GF-D8 (cell line): ENCODE data around the gene NMUR1.

Experiments
- DNase-seq: peaks from one replicate; lab custom pipeline; 2025; lab: John Stamatoyannopoulos, UW

The NMUR1 gene

DNA sequence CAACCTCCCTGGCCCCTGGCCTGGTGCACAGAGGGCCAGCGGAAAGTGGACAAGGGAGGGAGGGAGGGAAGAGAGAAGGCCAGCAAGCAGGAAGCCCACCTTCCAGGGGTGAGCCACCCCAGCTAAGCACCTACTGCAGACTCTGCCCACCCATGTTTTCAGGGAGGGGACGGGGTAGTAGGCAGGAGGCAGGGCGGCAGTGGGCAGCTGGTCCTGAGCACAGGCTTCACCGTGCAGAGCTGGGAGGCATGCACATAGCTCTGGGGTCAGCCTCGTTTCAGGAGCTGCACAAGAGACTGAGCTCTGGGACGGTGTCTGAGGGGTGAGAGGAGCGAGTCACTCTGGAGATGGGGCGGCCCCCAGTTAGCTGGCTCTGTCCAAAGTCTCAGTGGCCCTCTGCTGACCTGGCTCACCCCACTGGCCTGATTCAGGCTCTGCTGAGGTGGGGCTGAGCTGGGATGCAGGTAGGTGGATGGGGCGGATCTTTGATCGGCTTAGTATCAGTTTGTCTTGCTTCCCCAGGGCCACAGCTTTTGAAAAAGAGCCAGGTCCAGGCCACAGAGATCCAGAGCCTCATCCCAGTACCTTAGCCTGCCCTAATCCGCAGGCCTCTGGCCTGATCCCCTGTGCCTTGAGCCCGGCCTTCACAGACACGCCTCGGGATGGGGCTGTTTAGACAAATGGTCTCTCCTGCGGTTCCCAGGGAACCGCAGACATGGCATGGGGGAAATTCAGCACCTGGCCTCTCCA is 3.7 kb downstream of the NMUR1 start:
- no peak for DNase-seq

DNA sequence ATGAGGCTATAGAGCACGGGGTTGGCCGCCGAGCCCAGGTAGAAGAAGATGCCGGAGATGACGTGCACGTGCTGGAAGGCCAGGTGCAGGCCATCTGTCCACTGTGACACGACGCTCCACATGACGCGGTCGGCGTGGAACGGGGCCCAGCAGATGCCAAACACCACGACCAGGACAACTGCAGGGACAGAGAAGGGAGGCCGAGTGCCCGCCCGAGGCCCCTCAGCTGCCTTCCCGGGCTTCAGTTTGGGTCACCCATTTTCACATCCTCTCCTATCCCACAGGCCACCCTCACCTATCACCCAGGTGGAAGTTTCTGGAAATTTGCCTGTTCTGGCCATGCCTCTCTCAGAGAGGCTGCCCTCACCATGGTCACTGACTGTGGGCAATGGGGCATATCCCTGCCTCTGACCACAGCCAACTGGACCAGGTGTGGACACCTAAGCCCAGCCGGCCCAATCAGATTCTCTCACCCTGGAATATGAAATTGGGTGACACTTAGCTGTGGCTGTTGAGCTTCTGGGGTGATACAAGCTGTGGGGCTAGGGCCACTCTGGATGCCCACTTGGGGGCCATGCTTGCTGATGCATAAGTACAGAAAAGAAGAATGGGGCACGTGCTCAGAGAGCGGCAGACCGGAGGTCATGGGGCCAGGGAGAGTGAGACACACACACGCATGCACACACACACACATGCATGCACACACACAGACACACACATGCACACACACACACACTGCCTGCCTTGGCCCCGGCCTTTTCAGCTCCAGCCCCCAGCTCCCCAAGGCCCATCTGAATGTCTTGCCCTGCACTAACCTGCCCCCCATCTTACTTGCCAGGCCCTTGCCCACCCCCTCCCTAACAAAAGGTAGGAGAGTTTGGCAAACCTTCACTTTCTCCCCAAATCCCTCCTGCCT is 4.7 kb downstream of the NMUR1 start:
- DNase-seq: no peak

DNA sequence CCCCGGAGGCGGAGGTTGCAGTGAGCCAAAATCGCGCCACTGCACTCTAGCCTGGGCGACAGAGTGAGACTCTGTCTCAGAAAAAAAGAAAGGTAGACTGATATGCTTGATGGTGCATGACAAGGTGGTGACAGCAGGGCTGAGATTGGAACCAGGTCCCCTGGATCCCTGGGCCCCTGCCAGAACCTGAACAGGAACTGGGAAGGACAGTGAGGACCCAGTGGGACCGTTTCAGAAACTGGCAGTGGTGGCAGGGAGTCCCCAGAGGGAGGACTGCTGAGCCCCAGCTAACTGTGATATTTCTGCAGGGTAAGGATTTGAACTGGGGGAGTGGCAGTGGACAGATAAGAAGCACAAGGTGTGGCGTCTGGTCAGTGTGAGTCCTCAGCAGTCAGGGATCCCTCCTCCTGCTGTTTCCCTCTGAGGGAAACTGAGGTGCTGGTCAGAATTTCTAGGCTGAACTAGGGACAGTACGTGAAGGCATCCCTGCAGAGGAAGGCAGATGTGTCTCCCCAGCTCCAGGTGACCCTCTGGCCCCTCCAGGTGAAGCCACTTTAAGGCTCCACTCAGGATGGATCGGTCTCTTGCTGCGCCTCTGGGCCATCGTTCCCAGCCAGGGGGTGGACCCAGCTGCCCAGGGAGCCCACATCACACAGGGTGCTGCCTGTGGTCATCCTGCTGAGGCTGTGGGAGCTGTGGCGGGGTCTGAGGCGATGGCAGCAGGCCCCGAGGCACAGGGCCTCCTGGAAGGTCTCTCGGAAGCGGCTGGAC is 5.6 kb downstream of the NMUR1 start:
- DNase-seq: no peak

DNA sequence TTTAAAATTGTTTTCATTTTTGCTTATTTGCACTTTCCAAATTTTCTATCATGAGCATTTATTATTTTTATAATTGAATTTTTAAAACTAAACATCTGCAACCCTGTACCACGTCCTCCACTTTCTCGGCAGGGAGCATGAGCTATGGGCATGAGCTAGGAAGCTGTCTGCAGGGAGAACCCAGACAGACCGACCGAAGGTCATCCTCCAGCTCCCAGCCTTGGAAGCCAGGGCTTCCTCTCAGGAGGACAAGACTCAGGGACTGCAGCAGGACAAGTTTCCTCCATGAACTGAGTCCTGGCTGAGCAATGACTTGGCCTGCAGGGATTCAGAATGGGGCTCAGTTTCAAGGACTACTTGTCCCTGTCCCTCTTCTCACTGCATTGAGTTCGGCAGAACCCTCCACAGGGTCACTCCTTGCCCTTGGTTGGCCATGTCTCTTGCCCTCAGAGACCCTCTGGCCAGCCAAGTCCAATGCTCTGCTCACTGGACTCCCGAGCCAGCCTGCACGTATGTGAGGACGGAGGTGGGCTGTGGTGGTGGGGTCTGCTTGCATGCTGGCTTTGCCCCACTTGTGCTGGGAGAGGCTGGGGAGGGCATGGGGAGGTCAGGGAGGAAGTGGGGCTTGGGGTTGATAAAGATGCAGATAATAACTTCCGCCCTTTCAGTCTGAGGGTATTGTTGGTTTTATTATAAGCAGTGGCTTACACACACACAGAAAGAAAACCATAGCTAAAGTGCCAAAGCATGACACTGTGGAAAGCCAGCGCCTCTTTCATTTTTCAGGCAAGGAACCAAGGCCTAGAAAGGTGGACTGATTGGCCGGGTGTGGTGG is 6.6 kb downstream of the NMUR1 start:
- peak; percentile 63 for DNase-seq

DNA sequence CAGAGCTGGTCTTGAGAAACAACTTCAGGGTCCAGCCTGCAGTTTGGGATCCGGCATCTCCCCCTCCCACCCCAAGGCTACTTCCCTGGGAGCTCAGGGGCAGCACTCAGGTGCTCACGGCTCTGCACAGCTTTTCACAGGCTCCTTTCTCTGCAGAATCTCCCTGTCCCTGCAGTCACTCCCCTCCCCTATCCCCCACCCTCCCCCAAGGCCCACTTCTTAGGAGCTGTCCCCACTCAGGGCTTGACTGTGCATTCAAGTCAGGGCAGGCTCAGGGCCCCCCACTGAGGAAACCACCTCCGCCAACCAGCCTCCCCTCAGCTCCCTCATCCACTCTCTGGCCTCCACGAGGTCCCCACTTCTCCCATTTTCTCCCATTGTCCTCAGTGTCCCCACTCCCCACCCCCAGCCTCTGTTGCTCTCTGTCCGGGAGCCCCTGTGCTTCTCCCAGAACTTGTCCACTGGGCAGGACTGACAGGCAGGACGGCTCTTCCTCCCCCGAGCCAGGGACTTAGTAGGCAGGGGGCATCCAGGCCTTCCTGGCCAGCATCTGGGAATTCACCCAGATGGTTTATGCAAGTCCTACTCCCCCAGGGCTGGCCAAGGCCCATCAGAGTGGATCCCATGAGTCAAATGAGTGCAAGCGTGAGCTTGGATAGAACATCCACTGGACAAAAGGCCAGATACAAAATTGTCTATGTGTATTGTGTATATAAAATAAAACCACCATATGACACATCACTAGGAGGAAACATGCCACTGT is 7.6 kb downstream of the NMUR1 start:
- no peak for DNase-seq

DNA sequence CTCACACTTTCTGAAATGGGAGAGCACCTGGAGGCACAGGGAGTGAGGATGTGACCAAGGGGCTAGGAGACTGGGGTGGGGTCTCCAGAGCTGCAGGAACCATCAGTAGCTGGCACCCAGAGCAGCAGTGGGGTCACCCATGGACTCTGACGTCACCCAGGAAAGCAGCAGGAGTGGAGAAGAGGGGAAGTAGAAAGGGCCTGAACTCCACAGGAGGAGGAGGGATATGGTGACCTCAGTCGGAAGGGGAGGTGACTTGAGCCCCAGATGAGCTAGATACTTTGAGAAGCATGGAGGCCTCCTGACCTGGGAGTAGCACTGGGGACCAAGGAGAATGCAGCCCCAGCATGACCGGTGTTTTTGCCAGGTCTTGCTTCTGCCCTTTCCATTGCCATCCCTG is 8.8 kb downstream of the NMUR1 start:
- DNase-seq: peak; percentile 12

DNA sequence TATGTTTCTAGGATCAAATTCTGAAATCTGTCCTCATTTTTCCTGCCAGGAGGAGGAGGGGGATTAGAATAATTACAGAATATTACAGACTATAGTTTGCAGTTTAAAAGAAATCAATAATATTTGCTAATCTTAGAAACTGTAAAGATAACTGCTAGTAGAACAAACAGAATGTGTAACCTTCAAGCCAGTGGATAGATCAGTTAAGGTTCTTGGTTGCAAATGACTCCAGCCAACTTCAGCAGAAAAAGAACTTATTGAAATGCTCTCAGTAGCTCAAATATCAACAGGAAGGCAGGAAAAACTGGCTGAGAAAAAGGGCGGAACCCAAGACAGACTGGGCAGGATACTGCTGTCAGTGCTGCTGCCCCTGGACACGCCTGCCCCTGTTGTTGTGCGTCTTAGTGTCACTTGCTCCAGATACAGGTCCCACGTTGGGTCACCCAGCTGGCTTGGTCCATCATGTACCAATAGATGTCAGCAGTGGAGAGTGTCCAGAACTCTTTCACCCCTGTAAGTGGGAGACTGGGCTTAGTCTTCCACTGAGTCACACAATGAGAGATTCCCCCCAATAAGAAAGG is 10.2 kb downstream of the NMUR1 start:
- no peak for DNase-seq

DNA sequence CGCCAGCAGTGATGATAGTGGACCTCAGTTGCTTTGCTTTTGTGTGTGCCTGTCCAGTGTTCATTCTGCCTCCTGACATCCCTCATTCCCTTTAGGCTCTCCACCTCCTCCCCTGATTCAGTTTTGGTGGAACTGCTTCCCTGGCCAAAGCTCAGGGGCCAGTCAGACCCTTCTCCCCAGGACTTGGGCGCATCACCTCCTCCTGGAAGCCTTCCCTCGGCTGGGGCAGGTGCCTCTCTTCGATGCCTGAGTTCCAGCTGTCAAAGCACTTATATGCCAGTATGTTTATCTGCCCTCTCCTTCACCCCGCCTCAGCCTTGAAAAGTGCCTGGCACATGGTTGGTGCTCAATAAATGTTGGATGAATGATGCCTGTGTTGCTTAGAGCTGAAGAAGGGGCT is 11.5 kb downstream of the NMUR1 start:
- DNase-seq: no peak

DNA sequence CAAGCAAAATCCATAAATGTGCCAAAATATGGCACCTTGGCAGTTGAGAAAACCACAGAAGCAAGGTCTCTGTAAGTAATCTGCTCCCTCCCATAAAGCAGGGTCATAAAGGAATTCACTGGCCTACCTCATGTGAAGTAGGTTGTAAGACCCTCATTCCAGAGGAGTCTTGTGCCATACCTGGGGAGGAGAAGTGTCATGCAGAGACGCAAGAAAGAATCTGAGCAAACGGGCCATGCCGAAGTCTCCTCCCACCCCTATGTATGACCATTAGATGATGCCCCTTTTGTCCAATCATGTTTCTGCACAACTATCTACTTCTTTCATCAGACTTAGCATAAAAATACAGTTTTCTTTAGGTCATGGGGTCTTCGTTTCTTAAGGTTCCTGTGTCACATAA is 14.6 kb downstream of the NMUR1 start:
- DNase-seq: peak; percentile 54

DNA sequence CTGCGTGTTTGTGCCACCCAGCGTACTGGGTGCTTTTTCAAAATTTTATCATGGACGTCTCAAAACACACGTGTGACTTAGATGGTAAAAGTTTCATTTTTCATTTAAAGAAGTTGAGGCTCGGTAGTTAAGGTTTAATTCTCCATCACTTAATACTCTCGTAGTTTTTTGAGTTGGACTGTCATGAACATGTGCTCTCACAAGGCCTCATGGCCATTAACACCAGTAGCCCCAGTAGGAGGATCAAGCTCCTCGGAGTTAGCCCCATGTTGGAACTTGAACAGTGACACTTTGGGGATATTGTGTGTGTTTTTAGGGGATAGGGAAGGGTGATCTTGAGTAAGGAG is 15.3 kb downstream of the NMUR1 start:
- no peak for DNase-seq

DNA sequence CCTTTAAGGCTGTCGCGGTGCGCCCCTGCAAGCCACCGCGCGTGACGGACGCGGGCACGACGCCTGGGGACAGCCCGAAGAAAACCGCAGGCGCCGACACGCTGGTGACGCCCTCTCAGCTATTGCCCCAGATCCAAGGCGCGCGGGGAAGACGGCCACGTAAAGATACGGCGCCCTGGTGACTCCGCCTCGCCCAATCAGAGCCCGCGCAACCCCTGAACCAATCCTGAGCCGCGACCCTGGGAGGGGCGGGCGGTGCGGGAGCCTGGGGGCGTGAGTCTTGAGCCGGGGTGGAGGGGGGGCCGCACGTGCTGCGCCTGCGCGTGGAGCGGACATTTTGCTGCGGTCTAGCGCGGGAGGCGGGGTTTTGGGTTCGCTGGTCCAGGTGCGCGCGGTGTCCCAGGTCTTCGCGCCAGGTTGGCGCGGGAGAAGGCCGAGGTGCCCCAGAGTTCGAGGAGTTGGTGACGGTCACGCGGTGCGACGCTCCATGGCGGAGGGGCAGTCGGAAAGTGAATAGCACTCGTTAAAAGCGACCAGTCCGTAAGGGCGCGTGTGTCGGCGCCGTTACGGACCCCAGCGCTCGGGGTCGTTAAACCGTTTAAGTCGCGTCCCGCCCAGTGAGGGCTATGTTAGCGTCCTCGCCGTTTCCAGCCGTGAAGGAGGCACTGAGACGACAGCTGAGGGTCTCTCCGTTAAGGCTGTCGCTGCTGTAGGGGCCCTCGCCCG is 15.9 kb downstream of the NMUR1 start:
- DNase-seq: peak; percentile 94

DNA sequence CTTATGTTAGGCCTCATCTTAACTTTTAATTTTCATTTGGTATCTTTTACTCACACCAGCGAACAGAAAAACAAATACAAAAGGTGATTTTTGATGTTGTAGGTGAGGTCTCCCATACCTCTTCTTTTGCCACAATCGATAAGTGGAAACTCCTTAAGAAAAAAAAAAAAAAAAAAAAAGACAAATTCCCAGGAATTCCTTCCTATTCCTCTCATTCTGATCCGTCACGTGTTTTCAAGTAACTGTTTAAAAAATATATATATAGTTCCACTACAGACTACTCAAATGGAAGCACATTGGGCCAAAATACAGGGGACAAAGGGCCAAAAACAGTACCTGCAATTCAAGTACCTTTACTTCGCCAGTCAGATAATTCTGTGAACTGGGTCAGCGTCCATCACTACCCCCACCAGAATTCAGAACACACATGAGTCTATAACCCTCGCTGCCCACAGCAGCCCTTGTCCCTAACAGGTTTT is 16.5 kb downstream of the NMUR1 start:
- no peak for DNase-seq

DNA sequence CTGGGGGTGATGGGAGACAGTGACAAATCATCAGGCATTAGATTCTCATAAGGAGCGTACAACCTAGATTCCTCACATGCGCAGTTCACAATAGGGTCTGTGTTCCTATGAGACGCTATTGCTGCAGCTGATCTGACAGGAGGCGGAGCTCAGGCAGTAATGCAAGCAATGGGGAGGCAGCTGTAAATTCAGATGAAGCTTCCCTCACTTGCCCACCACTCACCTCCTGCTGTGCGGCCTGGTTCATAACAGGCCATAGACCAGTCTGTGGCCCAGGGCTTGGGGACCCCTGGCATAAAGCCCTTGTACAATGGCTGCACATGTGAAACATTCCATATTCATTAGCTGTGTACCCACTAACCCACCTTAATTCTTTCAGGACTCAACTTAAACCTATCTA is 18.0 kb downstream of the NMUR1 start:
- DNase-seq: no peak

DNA sequence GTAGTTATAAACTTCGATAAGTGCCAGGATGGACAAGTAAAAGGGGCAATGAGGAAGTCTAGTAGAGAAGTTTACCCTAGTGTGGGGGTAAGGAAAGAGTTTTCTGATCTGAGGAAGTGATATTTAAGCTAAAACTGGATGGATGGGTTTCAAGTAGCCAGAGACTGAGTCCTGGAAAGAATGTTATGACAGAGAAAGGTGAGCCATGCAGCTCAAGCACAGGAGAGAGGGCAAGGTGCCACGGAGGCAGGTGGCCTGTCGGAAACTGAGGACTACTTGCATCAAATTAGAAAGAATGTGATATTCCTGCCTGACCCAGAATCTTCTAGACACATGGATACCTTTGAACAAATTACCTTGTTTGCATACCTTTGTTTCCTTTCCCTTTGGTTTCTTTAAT is 26.5 kb downstream of the NMUR1 start:
- no peak for DNase-seq

DNA sequence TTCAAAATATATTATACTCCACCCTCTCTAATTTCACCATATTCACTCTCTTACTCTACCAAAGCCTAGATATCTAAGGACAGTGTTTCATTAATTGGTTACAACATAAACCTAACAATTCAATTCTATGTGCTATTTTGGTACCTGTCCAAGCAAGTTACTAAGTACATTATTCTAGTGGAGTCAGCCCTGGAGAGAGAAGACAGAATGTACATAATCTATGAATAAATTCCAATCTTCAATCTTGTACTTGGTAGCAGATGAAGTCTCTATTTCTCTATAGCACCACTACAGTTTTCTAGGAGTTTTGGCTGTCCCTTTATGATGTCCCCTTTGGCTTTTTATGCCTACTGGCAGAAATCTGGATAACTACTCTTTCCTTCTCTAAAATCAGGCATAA is 27.6 kb downstream of the NMUR1 start:
- DNase-seq: no peak

DNA sequence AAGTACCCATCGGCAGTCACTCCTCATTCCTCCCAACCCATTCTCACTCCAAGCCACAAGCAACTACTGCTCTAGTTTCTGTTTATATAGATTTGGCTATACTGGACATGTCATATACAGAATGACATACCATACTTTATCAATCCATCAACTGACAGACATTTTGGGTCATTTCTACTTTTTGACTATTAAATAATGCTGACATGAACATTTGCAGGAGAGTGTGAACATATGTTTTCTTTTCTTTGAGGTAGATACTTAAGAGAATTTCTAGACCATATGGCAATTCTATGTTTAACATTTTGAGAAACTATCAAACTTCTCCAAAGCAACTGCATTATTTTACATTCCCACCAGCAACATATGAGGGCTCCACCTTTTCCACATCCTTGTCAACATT is 32.6 kb downstream of the NMUR1 start:
- DNase-seq: no peak

DNA sequence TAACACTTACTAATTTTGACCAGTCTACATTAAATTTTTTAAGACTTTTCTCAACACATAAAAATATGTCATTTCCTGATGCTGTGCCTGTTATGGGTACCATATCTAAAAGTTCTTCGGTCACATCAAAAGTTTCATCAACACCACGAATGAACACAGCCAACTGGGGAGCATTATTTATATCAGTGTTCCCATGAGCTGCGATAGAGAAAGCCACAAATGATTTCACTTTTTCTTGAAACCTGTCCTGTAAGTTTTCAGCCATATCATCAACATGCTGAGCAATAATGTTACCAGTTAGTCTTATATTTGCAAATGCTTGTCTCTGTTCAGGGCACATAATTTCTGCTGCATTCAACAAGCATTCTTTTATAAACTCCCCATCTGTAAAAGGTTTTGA is 35.6 kb downstream of the NMUR1 start:
- DNase-seq: no peak

DNA sequence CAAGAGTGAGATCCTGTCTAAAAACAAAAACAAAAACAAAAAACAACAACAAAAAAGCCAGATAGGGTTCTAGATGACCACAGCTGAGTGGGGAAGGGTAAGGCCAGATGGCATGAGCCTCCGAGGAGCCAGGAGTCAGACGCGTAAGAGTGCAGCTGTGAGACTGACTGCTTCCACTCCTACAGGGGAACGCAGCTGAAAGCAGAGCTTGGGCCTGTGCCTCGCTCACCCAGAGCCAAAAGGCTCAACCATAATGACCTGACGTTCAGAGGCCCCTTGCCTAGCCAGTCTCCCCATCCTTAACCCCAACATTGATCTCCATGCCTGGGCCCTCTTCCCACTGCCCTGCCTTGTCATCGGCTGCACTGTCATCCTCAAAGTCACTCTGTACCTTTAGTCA is 39.4 kb downstream of the NMUR1 start:
- DNase-seq: no peak

DNA sequence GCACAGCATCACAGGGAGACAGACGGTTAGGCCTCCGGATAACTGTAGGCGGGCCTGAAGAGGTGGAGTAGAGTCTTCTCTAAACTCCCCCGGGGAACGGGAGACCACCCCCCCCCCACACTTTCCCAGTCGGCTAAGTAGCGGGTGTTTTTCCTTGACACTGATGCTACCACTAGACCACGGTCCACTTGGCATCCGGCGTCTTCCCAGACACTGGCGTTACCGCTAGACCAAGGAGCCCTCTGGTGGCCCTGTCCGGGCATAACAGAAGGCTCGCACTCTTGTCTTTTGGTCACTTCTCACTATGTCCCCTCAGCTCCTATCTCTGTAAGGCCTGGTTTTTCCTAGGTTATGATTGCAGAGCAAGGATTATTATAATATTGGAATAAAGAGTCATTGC is 40.3 kb downstream of the NMUR1 start:
- no peak for DNase-seq

DNA sequence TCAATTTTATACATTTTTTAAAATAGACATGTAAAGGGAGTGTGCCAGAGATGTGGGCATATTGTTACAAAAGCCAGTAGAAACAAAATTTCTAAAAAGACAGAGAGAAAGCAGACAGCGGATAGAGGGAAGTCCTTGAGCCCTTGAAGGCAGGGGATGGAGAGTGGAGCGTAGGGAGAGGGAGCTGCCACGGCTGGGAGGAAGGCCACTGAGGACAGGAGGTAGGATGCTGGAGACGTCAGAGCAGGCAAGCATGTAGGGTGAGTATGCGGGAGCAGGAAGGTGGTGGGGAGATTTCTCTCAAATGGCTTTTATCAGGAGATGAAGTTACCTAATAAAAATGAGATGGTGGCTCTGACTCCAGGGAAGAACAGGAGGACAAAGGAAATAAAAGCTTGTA is 41.9 kb downstream of the NMUR1 start:
- DNase-seq: no peak
